Measurements from ENCODE around the gene HMX2. TPM values are rescaled to one million over a fixed set of nuclear protein-coding genes. Genes with fewer than 3 reads are reported as not detected.

HMX2 gene
- polyA plus RNA-seq, 1 donor (not counting 4 experiments of a cell fraction or from before 2014, with no cell fraction given), result not detected

DNA sequence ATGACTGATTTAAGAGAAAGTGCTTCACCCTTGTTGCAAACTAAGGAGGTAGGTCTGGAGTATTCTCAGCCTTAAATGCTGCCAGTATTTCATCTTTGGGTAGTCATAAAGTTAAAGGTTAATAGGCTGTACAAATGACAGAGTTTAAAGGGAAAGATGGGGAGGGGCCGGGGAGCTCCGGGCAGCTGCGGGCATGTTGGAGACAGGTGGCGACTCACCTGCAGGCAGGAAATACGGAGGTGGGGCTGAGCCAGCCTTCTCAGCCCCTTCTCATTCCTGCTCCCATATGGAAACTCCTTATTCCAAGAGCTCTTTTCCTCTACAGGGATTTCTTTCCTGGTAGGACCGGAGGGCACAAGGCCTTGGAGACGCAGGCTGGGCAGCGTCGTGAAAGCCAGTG lies 44.0 kb upstream of the HMX2 start:
- FAIRE-seq, result peak; percentile 53
- TF ChIP-seq EZH2 (IDR thresholded peaks at IDR 0.05; ENCODE audit: low read length), result no peak
- TF ChIP-seq CTCF (optimal IDR thresholded peaks at IDR 0.05 in 1 of 3, IDR thresholded peaks at IDR 0.05 in 1 of 3, conservative IDR thresholded peaks at IDR 0.05 in 1 of 3; ENCODE audit: extremely low read depth in 1 of 3, insufficient read depth in 2 of 3, low read length in 3 of 3), result no peak
- Histone ChIP-seq H3K36me3 (ENCODE audit: control insufficient read depth in 2 of 2, extremely low read depth in 1 of 2, insufficient read depth in 2 of 2, low read length in 2 of 2) (no peaks in the 10 kb centered on the region), H3K4me3 (ENCODE audit: control insufficient read depth in 2 of 3, extremely low read depth in 1 of 3, insufficient read depth in 2 of 3, low read depth in 1 of 3, low read length in 3 of 3) (no peak overlapping the region), H4K20me1 (ENCODE audit: control insufficient read depth, extremely low read depth, insufficient read depth, low read length) (no peaks in the 10 kb centered on the region), H3K9me1 (ENCODE audit: control insufficient read depth, extremely low read depth, insufficient read depth, low read length) (no peaks in the 10 kb centered on the region), H2AFZ (ENCODE audit: control insufficient read depth, low read length) (no peak overlapping the region), H3K4me2 (ENCODE audit: control insufficient read depth, extremely low read depth, insufficient read depth, low read depth, low read length) (peak overlapping the region; percentile 64), H3K4me1 (ENCODE audit: control insufficient read depth, extremely low read depth, insufficient read depth, low read length) (peaks cover 12% of the 10 kb centered on the region), H3K27me3 (ENCODE audit: control insufficient read depth, extremely low read depth, insufficient read depth, low read length) (no peaks in the 10 kb centered on the region), H3K9me3 (ENCODE audit: control insufficient read depth, low read depth, low read length) (no peaks in the 10 kb centered on the region), H3K27ac (ENCODE audit: control insufficient read depth, insufficient read depth, low read length) (no peak overlapping the region), H3K9ac (ENCODE audit: control insufficient read depth, extremely low read depth, insufficient read depth, low read length) (no peak overlapping the region), H3K79me2 (ENCODE audit: control insufficient read depth, insufficient read depth, low read length) (no peaks in the 10 kb centered on the region)
- DNase-seq (ENCODE audit: low read depth, low spot score), result no peak
- dilution Hi-C loops (cut with MboI; ENCODE audit: extremely low pct_ligation_motif_present, low sequenced_read_pairs), result no loop called here

DNA sequence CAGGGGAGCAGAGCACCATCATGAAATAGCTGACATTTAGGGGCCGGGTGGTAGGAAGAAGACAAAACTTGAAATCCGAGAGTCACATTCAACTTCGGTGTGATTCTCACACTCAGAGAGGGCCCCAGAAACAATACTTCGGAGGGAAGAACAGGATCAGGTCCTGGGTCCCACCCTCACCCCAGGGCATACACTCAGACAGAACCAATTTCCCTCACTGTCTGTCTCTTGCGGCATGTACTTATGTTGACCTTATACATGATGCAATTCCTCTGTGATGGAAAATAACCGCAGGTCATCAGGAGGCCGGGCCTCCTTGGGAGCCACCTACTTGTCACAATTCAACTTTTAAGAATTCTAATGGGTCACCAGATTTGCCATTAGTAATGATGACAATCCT lies 38.5 kb upstream of the HMX2 start:
- H3K9me3 ChIP-seq (ENCODE audit: control insufficient read depth, low read depth, low read length), result no peaks in the 10 kb centered on the region
- no peaks in the 10 kb centered on the region for H3K36me3 ChIP-seq (ENCODE audit: control insufficient read depth in 2 of 2, extremely low read depth in 1 of 2, insufficient read depth in 2 of 2, low read length in 2 of 2)
- H3K4me2 ChIP-seq (ENCODE audit: control insufficient read depth, extremely low read depth, insufficient read depth, low read depth, low read length), result no peak overlapping the region
- no peak overlapping the region for H2AFZ ChIP-seq (ENCODE audit: control insufficient read depth, low read length)
- dilution Hi-C loops (cut with MboI; ENCODE audit: extremely low pct_ligation_motif_present, low sequenced_read_pairs), result no loop called here
- H4K20me1 ChIP-seq (ENCODE audit: control insufficient read depth, extremely low read depth, insufficient read depth, low read length), result no peaks in the 10 kb centered on the region
- no peaks in the 10 kb centered on the region for H3K27me3 ChIP-seq (ENCODE audit: control insufficient read depth, extremely low read depth, insufficient read depth, low read length)
- H3K79me2 ChIP-seq (ENCODE audit: control insufficient read depth, insufficient read depth, low read length), result no peaks in the 10 kb centered on the region
- H3K9me1 ChIP-seq (ENCODE audit: control insufficient read depth, extremely low read depth, insufficient read depth, low read length), result no peaks in the 10 kb centered on the region
- H3K9ac ChIP-seq (ENCODE audit: control insufficient read depth, extremely low read depth, insufficient read depth, low read length), result no peak overlapping the region
- H3K4me3 ChIP-seq (ENCODE audit: control insufficient read depth in 2 of 3, extremely low read depth in 1 of 3, insufficient read depth in 2 of 3, low read depth in 1 of 3, low read length in 3 of 3), result no peak overlapping the region
- H3K27ac ChIP-seq (ENCODE audit: control insufficient read depth, insufficient read depth, low read length), result peak overlapping the region; percentile 8
- FAIRE-seq (no peak), DNase-seq (ENCODE audit: low read depth, low spot score) (peak; percentile 19)
- H3K4me1 ChIP-seq (ENCODE audit: control insufficient read depth, extremely low read depth, insufficient read depth, low read length), result peaks cover 10% of the 10 kb centered on the region
- TF ChIP-seq CTCF (optimal IDR thresholded peaks at IDR 0.05 in 1 of 3, IDR thresholded peaks at IDR 0.05 in 1 of 3, conservative IDR thresholded peaks at IDR 0.05 in 1 of 3; ENCODE audit: extremely low read depth in 1 of 3, insufficient read depth in 2 of 3, low read length in 3 of 3) (no peak), EZH2 (IDR thresholded peaks at IDR 0.05; ENCODE audit: low read length) (no peak)
